Right atrium auricular region (tissue), 2 donors: ENCODE results near the gene RHOA. TPM values are rescaled to one million over a fixed set of nuclear protein-coding genes. Genes with fewer than 3 reads are reported as not detected.
"Not testable (repeated sequence)": the region's sequence is repeated elsewhere in the genome, so short reads cannot be mapped to it uniquely, and the experiment has no call there.

ENCODE experiments used
- DNase-seq: peaks from one replicate; pipeline ENCODE4 v3.0.0-alpha.2; 2019; ENCODE audit warnings: low spot score
- H3K27ac ChIP-seq, 2 donors: fragments of 200-600 bp; sonication (generic); 1 replicate in 1 of 2; 2 replicates in 1 of 2; pipeline ENCODE4 v1.5.1; 2016 to 2019
- H3K27me3 ChIP-seq, 2 donors: fragments of 200-600 bp; sonication (generic); one replicate each; pipeline versions ENCODE4 v1.5.1 to v1.6.0; 2017 to 2019
- H3K36me3 ChIP-seq: fragments of 200-600 bp; sonication (generic); one replicate; pipeline ENCODE4 v1.5.1; 2016
- H3K4me1 ChIP-seq, 2 donors: fragments of 200-600 bp; sonication (generic); one replicate each; pipeline versions ENCODE4 v1.5.1 to v1.6.0; 2017 to 2019
- H3K4me3 ChIP-seq, 2 donors: fragments of 200-600 bp; sonication (generic); 1 replicate in 1 of 2; 2 replicates in 1 of 2; pipeline ENCODE4 v1.5.1; 2017 to 2019; ENCODE audit warnings: mild to moderate bottlenecking in 1 of 2, moderate library complexity in 1 of 2
- H3K9me3 ChIP-seq, 2 donors: fragments of 200-600 bp; sonication (generic); one replicate each; pipeline ENCODE4 v1.5.1; 2019
- CTCF ChIP-seq, 2 donors: fragments of 200-600 bp; sonication (generic); IDR thresholded peaks; one replicate each; pipeline ENCODE4 v1.5.1; 2019; ENCODE audit warnings: antibody characterized with exemption in 2 of 2
- total RNA-seq, 2 donors: library from RNA; depleted of rRNA; stranded (reverse); fragments of >200 nt; gene quantifications; one replicate each; pipeline ENCODE4 v1.1.0, GENCODE V29; 2016

The RHOA gene
- total RNA-seq, 2 donors from 2014 or later, result 292 to 304 TPM

DNA sequence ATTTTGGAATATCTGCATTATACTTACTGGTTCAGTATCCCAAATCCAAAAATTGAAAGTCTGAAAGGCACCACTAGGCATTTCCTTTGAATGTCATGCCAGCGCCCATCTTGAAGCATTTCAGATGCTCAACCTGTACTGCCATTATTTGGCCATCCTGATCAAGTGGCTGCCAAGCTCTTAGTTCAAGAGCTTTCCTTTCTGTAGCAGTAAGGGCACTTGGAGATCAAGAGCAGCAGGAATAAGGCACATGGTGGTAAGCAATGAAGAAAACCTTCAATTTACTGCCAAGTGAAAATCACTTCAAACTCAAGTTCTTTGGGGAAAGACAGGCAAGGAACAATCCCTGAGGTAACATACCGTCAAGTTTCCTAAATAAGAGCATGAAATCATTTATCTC lies 10.0 kb downstream of the RHOA start:
- H3K4me1 ChIP-seq, result peaks cover 0 to 46% of the 10 kb centered on the region in 2 donors
- no peaks in the 10 kb centered on the region for H3K9me3 ChIP-seq
- H3K4me3 ChIP-seq, result no peak overlapping the region
- TF ChIP-seq CTCF (IDR thresholded peaks at IDR 0.05), result no peak
- H3K36me3 ChIP-seq, result no peaks in the 10 kb centered on the region
- no peak for DNase-seq
- H3K27ac ChIP-seq, result no peak overlapping the region
- H3K27me3 ChIP-seq, result no peaks in the 10 kb centered on the region

- Histone ChIP-seq H3K36me3 (no peaks in the 10 kb centered on the region), H3K4me3 (no peak overlapping the region), H3K9me3 (no peaks in the 10 kb centered on the region), H3K27ac (no peak overlapping the region), H3K4me1 (peaks cover 0 to 46% of the 10 kb centered on the region in 2 donors), H3K27me3 (no peaks in the 10 kb centered on the region)
- TF ChIP-seq CTCF (IDR thresholded peaks at IDR 0.05), result no peak
- DNase-seq, result no peak
These were observed 12.3 kb downstream of the RHOA start for GRCh38 chr3:49399461-49399860.

DNA sequence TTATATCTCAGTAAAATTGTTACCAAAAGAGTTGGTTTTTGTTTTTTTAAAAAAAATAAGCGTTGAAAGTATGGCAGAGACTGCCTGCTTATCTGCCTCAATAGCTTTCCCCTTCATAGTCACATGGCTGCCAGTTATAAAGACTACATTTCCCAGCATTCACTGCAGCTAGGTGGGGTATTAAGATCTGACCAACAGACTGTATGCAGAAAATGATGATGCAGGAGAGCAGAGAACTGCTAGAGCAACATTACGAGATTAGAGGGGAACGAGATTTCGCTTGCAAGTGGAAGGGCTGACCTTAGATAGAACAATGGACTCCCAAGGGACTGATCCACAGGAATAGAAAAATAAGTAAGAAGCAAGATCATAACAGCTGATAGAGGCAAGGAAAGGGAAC lies 14.3 kb downstream of the RHOA start:
- H3K27me3 ChIP-seq, result no peaks in the 10 kb centered on the region
- peak overlapping the region; percentile 45 to 53 for H3K27ac ChIP-seq
- H3K36me3 ChIP-seq, result no peaks in the 10 kb centered on the region
- no peak overlapping the region for H3K4me3 ChIP-seq
- peaks cover 0 to 52% of the 10 kb centered on the region in 2 donors for H3K4me1 ChIP-seq
- no peak for TF ChIP-seq CTCF (IDR thresholded peaks at IDR 0.05)
- no peak for DNase-seq
- H3K9me3 ChIP-seq, result no peaks in the 10 kb centered on the region

GRCh38 chr3:49391310-49391709 lies 20.5 kb downstream of the RHOA start:
- not testable (repeated sequence) for H3K4me3 ChIP-seq, H3K27ac ChIP-seq, H3K36me3 ChIP-seq, H3K27me3 ChIP-seq, DNase-seq, H3K9me3 ChIP-seq
- peaks cover 0 to 42% of the 10 kb centered on the region in 2 donors for H3K4me1 ChIP-seq

DNA sequence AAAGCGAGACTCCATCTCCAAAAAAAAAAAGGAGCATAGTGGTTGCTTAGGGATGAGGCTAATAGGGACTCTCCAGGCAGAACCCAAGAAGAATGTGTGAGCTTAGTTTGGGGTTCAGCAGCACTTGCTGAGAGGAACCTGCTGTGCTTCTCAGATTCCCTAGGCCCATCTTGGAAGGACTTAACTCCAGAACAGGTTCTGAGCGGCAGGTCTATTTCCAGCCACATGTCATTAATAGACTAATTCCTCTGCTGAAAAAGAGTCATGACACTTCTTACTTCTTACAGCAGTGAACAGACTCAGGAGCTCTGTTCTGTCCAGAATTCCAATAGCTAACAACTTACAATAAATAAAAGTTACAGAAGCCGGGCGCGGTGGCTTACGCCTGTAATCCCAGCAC lies 22.5 kb downstream of the RHOA start:
- DNase-seq, result no peak
- no peaks in the 10 kb centered on the region for H3K9me3 ChIP-seq
- no peaks in the 10 kb centered on the region for H3K36me3 ChIP-seq
- no peak overlapping the region for H3K27ac ChIP-seq
- peaks cover 0 to 42% of the 10 kb centered on the region in 2 donors for H3K4me1 ChIP-seq
- no peaks in the 10 kb centered on the region for H3K27me3 ChIP-seq
- no peak overlapping the region for H3K4me3 ChIP-seq
- TF ChIP-seq CTCF (IDR thresholded peaks at IDR 0.05), result no peak

- peaks cover 0 to 49% of the 10 kb centered on the region in 2 donors for H3K4me1 ChIP-seq
- no peak for DNase-seq
- no peak overlapping the region for H3K4me3 ChIP-seq
- H3K27me3 ChIP-seq, result no peaks in the 10 kb centered on the region
- H3K27ac ChIP-seq, result no peak overlapping the region
- TF ChIP-seq CTCF (IDR thresholded peaks at IDR 0.05), result no peak
- no peaks in the 10 kb centered on the region for H3K36me3 ChIP-seq
- H3K9me3 ChIP-seq, result no peaks in the 10 kb centered on the region
These were observed 23.4 kb downstream of the RHOA start for GRCh38 chr3:49388289-49388820.
